ENCODE measurements around the gene APBA1.
"Not testable (repeated sequence)": the region's sequence is repeated elsewhere in the genome, so short reads cannot be mapped to it uniquely, and the experiment has no call there.

The APBA1 gene

DNA sequence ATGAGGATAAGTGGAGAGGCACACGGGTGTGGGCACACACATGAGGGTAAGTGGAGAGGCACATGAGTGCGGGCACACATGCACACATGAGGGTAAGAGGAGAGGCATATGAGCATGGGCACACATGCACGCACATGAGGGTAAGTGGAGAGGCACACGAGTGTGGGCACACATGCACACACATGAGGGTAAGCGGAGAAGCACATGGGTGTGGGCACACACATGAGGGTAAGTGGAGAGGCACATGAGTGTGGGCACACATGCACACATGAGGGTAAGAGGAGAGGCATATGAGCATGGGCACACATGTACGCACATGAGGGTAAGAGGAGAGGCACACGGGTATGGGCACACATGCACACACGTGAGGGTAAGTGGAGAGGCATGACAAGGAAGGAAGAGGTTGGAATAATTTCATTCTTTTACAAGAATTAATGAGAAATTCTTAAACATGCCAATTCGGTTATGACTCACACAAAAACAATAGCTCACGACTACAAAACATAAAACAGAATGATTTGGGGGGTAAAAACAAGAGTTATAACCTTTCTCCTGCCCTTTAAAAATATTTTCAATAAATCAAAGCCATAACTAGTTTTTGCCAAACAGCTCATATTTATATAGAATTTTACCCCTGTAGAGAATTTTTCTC is 67.5 kb downstream of the APBA1 start:
- no peak for DNase-seq (ENCODE audit: low spot score)

DNA sequence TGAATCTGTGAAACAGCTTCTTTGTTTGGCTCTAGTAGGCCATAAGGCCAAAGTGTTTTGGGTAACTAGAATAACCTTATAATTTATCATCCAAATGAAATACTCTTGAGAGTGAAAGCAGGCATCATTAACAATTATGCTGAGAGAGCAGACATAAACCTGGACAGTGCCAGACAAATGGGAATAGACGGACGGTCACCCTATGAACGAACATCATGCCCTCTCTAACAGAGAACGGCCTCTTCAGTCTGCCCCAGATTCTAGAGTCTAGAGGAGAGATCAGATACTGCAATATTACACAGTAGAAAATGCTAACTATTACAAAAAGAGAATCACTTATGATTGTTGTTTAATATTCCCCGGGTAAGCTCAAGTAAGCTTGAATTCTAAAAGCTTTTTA is 68.5 kb downstream of the APBA1 start:
- DNase-seq (ENCODE audit: low spot score): no peak

DNA sequence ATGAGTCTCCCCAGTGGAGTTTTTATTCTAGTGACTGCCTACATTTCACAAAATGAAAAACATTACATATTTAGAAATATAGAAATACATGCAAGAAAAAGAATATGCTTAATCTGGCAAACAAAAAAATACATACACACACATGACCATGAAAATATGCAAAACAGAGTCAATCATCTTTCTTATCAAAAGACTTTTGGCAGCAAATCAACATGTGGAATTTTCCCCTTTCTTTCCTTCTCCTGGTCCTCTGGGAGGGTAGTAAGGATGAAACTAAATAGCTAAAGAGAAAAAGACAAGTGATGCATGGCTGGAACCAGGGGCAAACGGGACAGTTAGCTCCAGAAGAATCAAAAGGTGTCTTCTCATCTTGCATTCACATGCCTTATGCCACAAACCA is 69.4 kb downstream of the APBA1 start:
- no peak for DNase-seq (ENCODE audit: low spot score)

DNA sequence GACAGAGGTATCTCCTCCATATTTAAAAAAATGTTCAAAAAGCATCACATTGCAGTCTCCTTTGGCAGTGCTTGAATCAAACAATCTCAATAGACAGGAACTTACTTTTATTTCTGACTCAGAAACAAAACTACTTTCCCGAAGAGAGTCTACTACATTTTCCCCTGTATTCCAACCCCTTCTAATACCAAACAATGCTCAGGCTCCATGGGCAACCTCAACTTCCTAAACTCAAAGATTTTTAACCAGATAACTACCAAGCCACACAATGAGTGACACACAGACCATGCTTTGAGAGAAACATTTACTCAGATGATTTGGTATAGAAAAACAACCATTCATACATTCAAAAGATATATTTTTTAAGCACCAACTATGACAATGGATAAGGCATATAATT is 70.5 kb downstream of the APBA1 start:
- DNase-seq (ENCODE audit: low spot score): no peak

DNA sequence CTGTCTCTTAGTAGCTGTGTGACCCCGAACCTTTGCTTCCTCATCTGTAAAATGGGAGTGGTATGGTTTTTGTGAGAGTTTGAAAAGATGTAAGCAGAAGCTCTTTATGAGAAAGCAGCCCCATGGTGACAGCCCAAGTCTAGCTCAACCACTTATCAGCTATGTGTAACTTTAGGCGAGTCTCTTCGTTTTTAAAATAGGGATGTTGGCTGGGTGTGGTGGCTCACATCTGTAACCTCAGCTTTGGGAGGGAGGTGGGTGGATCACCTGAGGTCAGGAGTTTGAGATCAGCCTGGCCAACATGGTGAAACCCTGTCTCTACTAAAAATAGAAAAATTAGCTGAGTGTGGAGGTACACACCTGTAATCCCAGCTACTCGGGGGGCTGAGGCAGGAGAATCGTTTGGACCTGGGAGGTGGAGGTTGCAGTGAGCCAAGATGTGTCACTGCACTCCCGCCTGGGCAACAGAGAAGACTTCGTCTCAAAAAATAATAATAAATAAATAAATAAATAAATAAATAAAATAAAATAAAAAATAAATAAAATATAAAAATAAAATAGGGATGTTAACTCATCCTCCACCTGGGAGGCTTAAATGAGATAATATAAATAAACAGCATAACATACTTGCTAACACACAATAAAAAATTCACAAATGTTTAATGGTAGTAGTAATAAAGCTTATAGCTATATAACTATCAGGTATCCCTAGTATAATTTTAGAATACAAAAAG is 71.7 kb downstream of the APBA1 start:
- DNase-seq (ENCODE audit: low spot score): no peak

DNA sequence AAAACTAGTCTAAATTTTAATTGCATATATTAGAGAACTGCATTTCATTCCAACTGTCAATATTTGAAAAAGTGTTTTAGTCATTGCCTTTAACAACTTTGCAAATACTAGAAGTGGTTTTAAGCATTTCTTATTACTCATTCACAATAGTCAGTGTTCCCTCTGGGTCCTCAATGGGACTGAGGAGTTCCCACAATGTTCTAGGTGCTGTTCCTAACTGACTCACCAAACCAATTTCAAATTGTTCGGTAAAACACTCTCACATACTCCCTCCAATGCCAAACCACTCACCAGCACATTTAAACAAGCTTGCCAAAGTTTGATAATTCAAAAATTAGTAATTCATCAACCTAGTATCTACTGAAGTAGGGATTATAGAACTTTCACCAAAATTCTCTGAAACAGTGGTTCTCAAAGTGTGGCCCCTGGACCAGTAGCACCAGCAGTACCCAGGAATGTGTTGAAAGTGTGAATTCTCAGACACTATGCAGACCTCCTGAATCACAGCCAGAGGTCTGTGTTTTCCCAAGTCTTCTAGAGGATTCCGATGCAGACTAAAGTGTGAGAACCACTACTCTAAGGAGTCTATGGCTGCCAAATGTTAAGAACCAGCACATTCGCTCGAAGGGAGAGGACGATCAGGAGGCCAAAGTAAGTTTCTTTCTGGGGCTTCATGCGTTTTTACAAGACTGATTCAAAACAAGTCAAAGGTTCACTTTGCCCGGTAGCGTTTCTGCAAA is 72.8 kb downstream of the APBA1 start:
- no peak for DNase-seq (ENCODE audit: low spot score)

DNA sequence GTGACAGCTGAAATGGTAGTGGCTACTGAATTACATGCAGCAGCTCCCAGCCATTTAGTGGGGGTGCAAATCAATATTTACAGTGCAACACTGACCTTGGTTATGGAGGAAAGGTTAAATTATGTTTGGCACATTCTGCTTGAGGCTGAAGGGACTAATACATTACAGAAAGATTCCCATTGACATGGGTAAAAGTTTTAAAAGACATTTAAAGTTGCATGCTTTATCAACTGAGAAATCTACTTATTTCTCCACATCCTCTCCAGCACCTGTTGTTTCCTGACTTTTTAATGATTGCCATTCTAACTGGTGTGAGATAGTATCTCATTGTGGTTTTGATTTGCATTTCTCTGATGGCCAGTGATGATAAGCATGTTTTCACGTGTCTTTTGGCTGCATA is 75.3 kb downstream of the APBA1 start:
- DNase-seq (ENCODE audit: low spot score): not testable (repeated sequence)

DNA sequence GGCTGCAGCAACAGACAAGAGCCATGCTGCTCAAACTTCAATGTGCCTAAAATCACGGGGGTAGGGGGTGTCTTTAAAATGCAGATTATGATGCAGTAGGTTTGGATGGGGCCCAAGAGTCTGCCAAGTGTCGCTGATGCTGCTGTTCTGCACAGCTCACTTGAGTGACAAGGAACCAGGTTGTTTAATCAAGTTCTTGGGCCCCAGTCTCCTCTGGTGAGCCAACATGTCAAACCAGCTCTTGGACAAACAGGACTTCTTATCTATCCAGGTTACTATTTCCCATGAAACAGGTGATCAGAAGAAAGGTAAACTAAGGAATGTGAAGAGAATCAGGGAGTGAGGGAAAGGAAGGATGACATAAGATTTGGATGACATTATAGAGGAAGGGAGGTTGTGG is 78.0 kb downstream of the APBA1 start:
- DNase-seq (ENCODE audit: low spot score): no peak

DNA sequence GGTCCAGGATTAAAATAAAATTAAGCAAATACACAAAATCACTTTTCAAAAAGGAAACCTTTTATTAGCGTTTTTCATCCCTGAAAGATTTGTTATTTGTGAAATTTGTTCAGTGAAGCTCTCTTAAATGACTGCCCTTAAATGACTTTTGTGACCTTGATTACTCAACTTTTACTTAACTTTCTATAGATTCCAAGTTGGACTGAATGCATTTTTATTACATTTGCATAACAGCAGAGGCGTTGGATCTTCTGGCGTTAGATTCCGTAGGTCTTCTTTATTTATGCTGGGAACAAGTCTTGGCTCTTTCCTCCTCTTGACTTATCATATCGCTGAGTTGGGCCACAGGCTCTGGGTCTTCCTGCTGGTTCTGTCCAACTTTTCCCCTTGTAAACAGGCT is 78.4 kb downstream of the APBA1 start:
- no peak for DNase-seq (ENCODE audit: low spot score)

DNA sequence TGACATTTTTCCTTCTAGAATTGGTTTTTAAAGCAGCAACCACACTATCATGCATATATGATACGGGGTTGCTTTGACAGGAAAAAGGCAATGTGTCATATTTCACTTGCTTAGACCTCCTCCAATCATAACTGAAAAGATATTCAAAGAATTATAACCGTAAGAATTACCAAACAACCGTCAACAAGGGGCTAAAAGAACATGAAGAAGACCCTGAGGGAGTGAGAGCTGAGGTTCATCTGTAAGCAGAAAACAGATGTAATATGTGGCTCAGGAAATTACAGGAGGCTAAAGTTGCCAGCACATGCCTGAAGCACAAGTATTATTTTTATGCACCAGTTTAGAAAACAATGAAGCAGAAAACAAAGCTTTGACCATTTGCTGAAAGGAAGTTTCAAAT is 78.9 kb downstream of the APBA1 start:
- DNase-seq (ENCODE audit: low spot score): no peak

DNA sequence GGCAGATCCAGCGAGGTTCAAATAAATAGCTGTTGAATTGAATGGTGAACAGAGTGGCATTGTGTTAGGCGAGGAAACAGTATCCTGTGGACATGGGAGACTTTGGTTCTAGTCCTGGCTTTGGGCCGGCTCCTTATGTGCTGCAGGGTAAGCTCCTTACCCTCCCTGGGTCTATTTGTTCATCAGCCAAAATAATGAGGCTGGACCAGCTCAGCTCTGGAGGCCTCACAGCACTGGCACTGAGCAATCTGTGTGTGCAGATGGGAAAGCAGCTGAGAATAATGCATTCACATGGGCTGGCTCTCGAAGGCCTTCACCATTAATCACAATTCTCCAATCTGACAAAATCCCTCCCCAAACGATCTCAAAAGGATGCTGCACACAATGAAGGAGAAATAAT is 81.9 kb downstream of the APBA1 start:
- DNase-seq (ENCODE audit: low spot score): no peak

DNA sequence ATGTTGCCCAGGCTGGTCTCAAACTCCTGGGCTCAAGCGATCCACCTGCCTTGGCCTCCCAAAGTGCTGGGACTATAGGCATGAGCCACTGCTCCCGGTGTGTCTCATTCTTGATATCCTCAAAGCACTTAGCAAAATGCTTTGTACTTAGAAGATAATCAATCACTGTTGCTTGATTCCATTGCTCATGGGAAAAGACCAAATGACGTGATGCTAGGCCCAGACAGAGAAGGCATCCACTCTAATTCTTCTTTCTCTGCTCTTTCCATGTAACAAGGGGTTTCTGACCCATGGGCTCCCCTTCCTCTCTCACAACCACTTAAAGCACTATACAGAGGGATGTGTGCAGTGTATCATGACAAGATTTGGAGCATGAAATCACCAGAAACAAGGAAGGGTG is 83.0 kb downstream of the APBA1 start:
- no peak for DNase-seq (ENCODE audit: low spot score)

DNA sequence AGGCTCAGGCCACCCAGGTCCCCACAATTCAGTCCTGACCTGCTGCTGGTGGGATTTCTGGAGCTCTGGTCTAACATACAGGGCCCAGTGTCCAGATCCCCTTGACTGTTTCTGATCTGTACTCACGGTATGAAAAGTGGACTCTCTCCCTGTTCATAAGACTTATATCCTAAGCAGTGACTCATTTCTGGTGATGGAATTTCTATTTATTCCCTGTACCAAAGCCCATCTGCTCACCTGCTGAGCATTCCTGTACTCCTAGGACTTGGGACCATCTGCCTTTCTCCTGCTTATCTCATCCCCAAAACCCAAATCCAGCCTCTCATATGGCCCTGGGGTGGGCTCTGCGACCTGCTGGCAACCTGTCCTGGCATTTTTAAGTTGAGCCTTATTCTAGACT is 86.6 kb downstream of the APBA1 start:
- DNase-seq (ENCODE audit: low spot score): no peak

DNA sequence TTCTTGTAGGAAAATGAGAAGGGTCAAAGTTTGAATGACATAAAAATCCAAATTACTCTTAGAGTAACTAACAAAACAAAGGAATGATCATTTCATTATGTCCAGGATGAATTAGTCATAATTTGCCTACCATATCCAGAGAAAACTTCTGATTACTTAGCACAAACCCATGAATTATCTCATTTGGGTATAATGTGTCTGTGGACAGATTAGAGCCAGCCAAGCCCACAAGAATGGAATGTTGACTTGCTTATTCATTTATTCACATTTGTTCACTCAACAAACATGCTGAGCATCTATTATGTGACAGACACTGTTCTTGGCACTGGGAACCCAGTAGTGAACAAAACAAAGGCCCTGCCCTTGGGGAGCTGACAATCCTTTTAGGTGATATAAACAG is 87.4 kb downstream of the APBA1 start:
- DNase-seq (ENCODE audit: low spot score): no peak

DNA sequence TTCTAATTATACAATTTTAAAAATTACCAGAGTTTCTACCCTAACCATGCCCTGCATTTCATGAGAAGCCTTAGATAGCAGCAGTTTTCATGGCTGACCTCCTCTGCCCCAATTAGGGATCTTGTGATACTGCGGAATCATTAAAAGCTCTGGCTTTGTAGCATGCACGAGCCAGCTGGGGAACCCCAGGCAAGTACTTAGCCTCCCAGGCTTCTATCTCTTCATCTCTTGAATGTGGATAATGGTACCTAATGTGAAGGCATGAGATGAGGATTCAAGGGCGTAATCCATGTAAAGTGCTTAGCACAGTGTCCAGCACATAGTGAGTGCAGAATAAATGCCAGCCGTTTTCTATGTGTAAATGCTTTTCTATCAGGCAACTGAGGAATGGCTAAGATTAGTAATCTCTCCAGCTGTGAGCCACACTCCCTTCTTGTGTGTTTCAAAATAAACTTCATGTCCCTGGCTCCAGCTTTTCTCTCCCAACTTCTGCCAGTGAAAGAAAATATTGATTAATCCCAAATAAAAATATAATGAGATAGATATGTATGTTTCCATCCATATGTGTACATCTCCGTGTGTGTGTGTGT is 88.4 kb downstream of the APBA1 start:
- DNase-seq (ENCODE audit: low spot score): no peak

DNA sequence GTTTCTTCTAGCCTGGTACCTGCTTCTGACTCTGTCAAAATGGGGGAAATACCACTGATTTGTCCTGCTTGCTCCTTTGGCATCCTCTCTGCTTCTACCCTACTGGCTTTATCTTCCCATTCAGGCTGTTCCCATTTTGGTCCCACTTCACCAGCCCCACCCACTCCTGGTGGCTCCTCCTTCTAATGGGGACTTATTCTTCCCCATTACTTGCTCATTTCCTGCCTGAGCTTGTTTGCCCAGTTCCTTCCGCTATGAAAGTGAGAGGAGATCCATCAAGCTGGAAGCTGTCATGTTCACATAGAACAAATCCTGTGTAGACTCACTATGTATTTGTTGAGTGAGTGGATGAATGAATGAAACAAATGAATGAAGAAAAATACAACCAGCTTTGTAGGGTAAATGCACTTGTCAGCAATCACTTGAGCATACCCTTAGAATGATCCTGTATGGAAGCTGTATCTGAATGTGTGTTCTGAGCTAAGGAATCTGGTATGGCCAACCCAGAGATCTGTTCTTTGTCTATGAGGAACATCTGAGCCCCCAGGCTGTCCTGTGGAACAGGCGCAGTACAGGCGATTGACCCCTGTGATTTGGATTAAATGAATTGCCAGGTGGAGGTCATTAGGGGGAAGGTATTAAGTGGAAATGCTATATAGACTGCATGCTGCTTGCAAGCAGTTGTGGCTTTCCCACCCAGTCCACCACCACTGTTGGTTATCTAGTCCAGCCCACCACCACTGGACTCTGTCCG is 89.5 kb downstream of the APBA1 start:
- DNase-seq (ENCODE audit: low spot score): no peak

DNA sequence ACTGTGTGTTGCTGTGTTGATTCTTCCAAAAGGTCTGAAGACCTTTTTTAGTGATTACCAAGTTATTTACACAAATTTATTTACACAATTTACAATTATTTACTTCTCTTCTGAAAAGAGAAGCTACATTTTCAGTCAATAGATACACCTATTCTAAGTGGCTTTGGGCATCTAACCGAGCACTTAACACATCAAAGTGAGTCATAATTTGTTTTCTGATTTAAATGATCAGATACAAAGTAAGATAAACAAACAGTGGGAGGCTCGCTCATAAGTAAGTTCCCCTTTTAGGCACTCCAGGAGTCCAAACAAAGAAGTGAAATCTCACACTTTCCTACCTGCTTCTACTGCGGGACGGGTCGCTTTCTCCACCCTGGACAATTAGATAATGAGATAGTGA is 90.2 kb downstream of the APBA1 start:
- no peak for DNase-seq (ENCODE audit: low spot score)

DNA sequence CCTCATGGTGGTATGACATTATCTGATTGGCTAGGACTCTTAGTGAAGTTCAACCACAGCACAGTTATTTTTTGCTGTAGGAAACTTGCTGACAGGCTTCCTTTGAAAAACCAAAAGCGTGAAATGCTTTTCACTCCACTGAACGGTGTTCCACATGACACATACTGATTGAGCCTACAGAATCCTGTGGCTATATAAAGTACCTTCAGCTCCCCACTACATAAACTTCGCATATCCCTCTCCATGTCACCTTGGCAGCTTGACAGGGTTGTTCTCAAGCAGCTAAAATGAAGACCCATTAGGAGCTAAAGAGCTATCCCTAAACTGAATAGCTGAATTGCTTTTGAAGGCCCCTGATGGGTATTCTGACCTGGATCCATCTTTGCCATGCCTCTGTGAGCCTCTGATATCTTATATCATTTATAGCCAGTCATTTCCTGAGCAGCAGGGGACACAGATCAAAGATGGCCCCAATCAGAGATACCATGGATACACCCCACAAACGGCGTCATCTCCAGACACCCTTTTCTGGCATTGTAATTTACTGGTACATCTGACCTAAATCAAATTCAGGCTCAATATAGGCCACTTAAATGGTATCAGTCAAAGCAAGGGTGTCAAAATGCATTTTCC is 91.5 kb downstream of the APBA1 start:
- DNase-seq (ENCODE audit: low spot score): no peak

DNA sequence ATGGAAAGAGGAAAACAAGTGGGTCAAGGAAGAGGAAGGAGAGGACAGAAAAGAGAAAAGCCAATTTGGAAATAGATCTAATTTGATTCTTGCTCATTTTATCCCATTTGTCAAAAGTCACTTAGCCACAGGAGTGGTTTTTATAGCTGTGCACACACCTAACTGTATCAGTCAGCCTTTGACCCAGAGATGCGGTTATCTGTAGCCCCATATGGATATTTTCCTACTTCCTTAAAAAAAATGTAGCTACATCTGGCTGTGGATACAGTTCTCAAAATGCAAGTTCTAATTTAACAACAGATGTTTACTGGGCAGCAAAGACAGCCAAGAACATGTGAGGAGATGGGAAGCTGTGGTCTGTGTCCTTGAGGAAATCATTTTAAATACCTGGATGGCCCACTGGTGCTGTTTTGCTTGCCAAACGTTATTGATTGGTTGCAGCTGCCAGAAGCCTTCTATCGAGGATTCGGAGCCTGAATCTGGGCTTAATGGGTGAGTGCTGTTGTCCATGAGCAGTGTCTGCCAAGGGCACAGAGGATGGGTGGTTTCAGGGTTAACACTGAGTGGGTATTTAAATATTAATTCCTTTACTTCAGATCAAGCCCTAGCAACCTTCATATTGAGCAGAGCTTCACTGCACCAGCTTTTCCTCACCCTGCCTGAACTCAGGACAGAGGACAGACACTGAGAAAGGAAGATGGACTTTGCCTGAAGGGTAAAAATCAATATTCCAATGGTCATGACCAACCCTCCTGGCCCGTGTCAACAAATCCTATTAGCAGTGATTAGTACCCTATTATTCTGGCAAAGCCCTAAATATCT is 92.2 kb downstream of the APBA1 start:
- no peak for DNase-seq (ENCODE audit: low spot score)

DNA sequence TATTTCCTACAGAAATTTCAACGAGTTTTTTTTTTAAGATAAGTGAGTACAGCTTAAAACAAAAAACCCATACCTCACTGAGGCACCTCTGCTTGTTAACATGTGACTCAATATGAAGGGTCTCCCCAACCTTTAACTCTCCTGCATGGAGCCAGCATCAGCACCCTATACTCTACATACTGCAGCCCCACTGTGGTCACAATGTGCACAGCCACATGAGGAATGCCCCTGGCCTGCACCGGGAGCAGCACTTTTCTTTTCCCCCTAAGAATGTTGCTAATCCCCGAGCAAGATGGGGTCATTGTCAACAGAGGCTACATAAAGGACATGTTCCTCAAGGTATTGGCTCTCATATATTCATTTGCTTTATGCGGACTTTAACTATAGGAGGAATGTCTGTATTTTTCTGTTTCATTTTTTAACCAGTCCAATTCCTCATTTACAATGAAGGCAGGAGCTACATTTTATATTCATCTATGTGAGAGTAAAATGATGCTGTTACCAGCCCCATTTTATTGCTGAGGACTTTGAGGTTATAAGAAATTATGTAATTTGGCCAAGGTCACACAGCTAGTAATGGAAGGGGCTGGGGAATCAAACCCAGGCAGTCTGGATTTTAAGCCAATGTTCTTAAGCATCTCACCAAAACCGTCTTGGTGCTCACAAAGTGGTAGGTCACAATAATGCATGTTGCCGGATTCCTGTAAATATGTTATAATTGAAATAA is 93.0 kb downstream of the APBA1 start:
- DNase-seq (ENCODE audit: low spot score): no peak

Data from CD4-positive, alpha-beta T cell treated with Interleukin-6 at 100 ng/mL for 8 hours (primary cell).